ENCODE measurements around the gene SPRY4. TPM values are rescaled to one million over a fixed set of nuclear protein-coding genes. Genes with fewer than 3 reads are reported as not detected.

The SPRY4 gene
- total RNA-seq, 1 experiment from 2014 or later = 35.5 TPM

DNA sequence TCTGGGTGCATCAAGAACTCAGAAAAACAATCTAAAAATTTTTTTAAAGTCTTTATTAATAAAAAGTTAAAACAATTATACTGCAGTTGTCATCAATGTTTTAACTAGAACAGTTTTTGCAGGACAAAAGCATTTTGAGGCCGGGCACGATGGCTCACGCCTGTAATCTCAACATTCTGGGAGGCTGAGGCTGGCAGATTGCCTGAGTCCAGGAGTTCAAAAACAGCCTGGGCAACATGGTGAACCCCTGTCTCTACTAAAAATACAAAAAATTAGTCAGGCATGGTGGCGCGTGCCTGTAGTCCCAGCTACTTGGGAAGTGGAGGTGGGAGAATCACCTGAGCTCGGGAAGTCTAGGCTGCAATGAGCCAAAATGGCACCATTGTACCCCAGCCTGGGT is 5.2 kb upstream of the SPRY4 start:
- TF ChIP-seq EZH2 (IDR thresholded peaks at IDR 0.05; ENCODE audit: borderline replicate concordance, low read depth, low read length, poor library complexity, severe bottlenecking) = no peak
- TF ChIP-seq, protein P1, sequence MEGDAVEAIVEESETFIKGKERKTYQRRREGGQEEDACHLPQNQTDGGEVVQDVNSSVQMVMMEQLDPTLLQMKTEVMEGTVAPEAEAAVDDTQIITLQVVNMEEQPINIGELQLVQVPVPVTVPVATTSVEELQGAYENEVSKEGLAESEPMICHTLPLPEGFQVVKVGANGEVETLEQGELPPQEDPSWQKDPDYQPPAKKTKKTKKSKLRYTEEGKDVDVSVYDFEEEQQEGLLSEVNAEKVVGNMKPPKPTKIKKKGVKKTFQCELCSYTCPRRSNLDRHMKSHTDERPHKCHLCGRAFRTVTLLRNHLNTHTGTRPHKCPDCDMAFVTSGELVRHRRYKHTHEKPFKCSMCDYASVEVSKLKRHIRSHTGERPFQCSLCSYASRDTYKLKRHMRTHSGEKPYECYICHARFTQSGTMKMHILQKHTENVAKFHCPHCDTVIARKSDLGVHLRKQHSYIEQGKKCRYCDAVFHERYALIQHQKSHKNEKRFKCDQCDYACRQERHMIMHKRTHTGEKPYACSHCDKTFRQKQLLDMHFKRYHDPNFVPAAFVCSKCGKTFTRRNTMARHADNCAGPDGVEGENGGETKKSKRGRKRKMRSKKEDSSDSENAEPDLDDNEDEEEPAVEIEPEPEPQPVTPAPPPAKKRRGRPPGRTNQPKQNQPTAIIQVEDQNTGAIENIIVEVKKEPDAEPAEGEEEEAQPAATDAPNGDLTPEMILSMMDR (conservative IDR thresholded peaks at IDR 0.05; ENCODE audit: low read depth, low read length) = no peak
- DNase-seq (ENCODE audit: low spot score) = no peak
- H3K4me3 ChIP-seq (ENCODE audit: low read depth, low read length, poor library complexity, severe bottlenecking) = no peak overlapping the region
- no peaks in the 10 kb centered on the region for H3K9me3 ChIP-seq (ENCODE audit: low read depth, low read length, poor library complexity, severe bottlenecking)
- CTCF ChIA-PET = interaction anchor here (0.6 kb wide), 2 partner anchors 257 to 537 kb away, joined by 4 to 5 read pairs; no protein-coding TSS in a partner anchor
- no TSS peak for BruUV-seq (replicated peaks)
- no peaks in the 10 kb centered on the region for H3K27me3 ChIP-seq (replicated peaks; ENCODE audit: insufficient read depth, low read depth, low read length, poor library complexity)
- H3K27ac ChIP-seq (ENCODE audit: low read depth, low read length, poor library complexity, severe bottlenecking) = no peak overlapping the region
- intact Hi-C loops (cut with micrococcal nuclease; ENCODE audit: unreplicated experiment) = no loop called here
- H3K4me1 ChIP-seq (ENCODE audit: insufficient read depth, low read length, poor library complexity, severe bottlenecking) = peaks cover 29% of the 10 kb centered on the region
- POLR2A ChIA-PET (ENCODE audit: low non-redundant PET) = interaction anchor here (0.6 kb wide), 1 partner anchor 109 kb away, joined by 4 read pairs; no protein-coding TSS in a partner anchor
- H3K36me3 ChIP-seq (ENCODE audit: insufficient read depth, low read length, poor library complexity, severe bottlenecking) = no peaks in the 10 kb centered on the region

DNA sequence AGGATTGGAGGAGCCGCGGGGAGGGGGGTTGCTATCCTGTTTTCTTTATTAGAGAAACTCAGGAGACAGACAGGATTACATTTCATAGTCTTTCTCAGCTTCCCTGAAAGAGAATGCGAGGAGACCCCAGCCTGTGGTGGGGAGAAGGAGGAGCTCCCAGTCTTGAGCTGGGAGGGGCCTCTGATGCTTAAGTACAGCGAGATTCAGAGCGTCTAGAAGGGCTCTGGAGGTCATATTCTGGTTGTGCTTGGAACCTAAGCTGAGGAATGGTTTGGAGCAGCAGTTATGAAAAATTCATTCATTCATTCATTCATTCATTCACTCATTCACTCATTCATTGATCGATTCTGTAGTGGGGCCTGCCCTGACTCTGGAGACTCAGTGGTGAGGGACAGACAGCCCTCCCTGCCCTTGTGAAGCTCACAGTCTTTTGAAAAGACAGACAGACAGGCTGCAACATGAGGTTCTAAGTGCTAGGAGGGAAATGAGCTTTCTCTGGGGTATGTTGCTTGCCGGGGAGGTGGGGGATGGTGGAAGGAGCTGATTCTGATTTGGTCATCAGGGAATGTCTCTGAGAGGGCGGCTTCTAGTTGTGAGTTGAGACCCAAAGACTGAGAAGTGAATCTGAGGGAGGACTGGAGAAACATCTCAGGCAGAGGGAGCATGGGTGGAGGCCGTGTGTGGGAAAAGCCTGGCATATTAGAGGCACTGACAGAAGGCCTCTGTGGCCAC is 2.5 kb upstream of the SPRY4 start:
- no peak for TF ChIP-seq EZH2 (IDR thresholded peaks at IDR 0.05; ENCODE audit: borderline replicate concordance, low read depth, low read length, poor library complexity, severe bottlenecking)
- TF ChIP-seq, protein P1 (conservative IDR thresholded peaks at IDR 0.05; ENCODE audit: low read depth, low read length) = no peak
- Histone ChIP-seq H3K9me3 (ENCODE audit: low read depth, low read length, poor library complexity, severe bottlenecking) (no peaks in the 10 kb centered on the region), H3K27me3 (replicated peaks; ENCODE audit: insufficient read depth, low read depth, low read length, poor library complexity) (no peaks in the 10 kb centered on the region), H3K36me3 (ENCODE audit: insufficient read depth, low read length, poor library complexity, severe bottlenecking) (no peaks in the 10 kb centered on the region), H3K4me3 (ENCODE audit: low read depth, low read length, poor library complexity, severe bottlenecking) (peak overlapping the region; percentile 77), H3K4me1 (ENCODE audit: insufficient read depth, low read length, poor library complexity, severe bottlenecking) (peaks cover 41% of the 10 kb centered on the region), H3K27ac (ENCODE audit: low read depth, low read length, poor library complexity, severe bottlenecking) (peak overlapping the region; percentile 98)
- intact Hi-C loops (cut with micrococcal nuclease; ENCODE audit: unreplicated experiment) = loop anchor here (10.0 kb wide), 2 partner anchors 108 to 548 kb away; no protein-coding TSS in a partner anchor
- BruUV-seq (replicated peaks) = no TSS peak
- DNase-seq (ENCODE audit: low spot score) = peak; percentile 65
- CTCF ChIA-PET = interaction anchor here (0.6 to 0.9 kb wide), 2 partner anchors 84 to 221 kb away, joined by 3 to 5 read pairs; no protein-coding TSS in a partner anchor
- POLR2A ChIA-PET (ENCODE audit: low non-redundant PET) = no interaction called here

DNA sequence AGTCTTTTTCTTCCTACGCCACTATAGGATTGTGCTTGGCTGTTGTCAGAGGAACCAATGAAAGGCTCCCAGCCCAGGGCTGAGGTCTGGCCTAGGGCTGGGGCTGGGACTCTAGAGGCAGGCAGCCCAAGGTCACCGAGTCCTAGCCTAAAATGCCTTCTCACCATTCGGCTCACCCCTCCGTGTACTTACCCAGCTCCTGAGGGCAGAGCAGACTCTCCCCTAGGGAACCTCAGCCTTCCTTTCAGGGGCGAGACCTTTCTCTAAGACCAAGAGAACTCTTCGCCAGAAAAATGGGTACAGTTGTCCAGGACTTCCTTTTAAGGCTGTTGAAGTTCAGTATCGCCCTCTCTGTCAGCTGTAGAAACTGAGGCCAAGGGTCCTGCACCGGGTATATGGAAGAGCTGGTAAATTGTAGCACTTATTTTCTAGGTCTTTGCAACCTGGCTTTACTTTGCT is 1.7 kb upstream of the SPRY4 start:
- Histone ChIP-seq H3K9me3 (ENCODE audit: low read depth, low read length, poor library complexity, severe bottlenecking) (no peaks in the 10 kb centered on the region), H3K4me1 (ENCODE audit: insufficient read depth, low read length, poor library complexity, severe bottlenecking) (peaks cover 47% of the 10 kb centered on the region), H3K36me3 (ENCODE audit: insufficient read depth, low read length, poor library complexity, severe bottlenecking) (no peaks in the 10 kb centered on the region), H3K27ac (ENCODE audit: low read depth, low read length, poor library complexity, severe bottlenecking) (peak overlapping the region; percentile 98), H3K27me3 (replicated peaks; ENCODE audit: insufficient read depth, low read depth, low read length, poor library complexity) (no peaks in the 10 kb centered on the region), H3K4me3 (ENCODE audit: low read depth, low read length, poor library complexity, severe bottlenecking) (peak overlapping the region; percentile 77)
- TF ChIP-seq EZH2 (IDR thresholded peaks at IDR 0.05; ENCODE audit: borderline replicate concordance, low read depth, low read length, poor library complexity, severe bottlenecking) = no peak
- TF ChIP-seq, protein P1 (conservative IDR thresholded peaks at IDR 0.05; ENCODE audit: low read depth, low read length) = no peak
- no peak for DNase-seq (ENCODE audit: low spot score)
- POLR2A ChIA-PET (ENCODE audit: low non-redundant PET) = no interaction called here
- TSS peak; percentile 67 for BruUV-seq (replicated peaks)
- CTCF ChIA-PET = interaction anchor here (0.9 kb wide), 1 partner anchor 222 kb away, joined by 3 read pairs; no protein-coding TSS in a partner anchor
- intact Hi-C loops (cut with micrococcal nuclease; ENCODE audit: unreplicated experiment) = loop anchor here (10.0 kb wide), 2 partner anchors 108 to 548 kb away; no protein-coding TSS in a partner anchor
